Neural cell (in vitro differentiated cells): ENCODE measurements around the gene LRCH4. TPM values are rescaled to one million over a fixed set of nuclear protein-coding genes. Genes with fewer than 3 reads are reported as not detected.

ENCODE experiments used
- H2AFZ ChIP-seq: fragments of 200-600, 300-800 bp; sonication (generic), shearing (Covaris generic); 2 replicates; pipeline ENCODE4 v1.6.0; 2014; ENCODE audit warnings: low read depth, mild to moderate bottlenecking, antibody characterized with exemption, low read length, moderate library complexity
- H3F3A ChIP-seq: fragments of 200-600 bp; shearing (Covaris generic); 2 replicates; pipeline ENCODE4 v1.6.1; 2016; ENCODE audit warnings: mild to moderate bottlenecking, moderate library complexity, mixed read lengths, antibody characterized with exemption, low read length; ENCODE audit not compliant: insufficient read depth, poor library complexity, severe bottlenecking
- H3K27ac ChIP-seq: fragments of 200-600, 300-800 bp; sonication (generic), shearing (Covaris generic); 2 replicates; pipeline ENCODE4 v1.5.1; 2014; ENCODE audit warnings: mild to moderate bottlenecking, low read length, moderate library complexity
- H3K27me3 ChIP-seq: fragments of 300-800, 200-600 bp; sonication (generic), shearing (Covaris generic); 2 replicates; pipeline ENCODE4 v1.6.0; 2014; ENCODE audit warnings: mild to moderate bottlenecking, low read depth, low read length, moderate library complexity; ENCODE audit not compliant: insufficient read depth
- H3K36me3 ChIP-seq: fragments of 300-800, 200-600 bp; sonication (generic), shearing (Covaris generic); 2 replicates; pipeline ENCODE4 v1.5.1; 2014; ENCODE audit warnings: mild to moderate bottlenecking, antibody characterized with exemption, low read length, moderate library complexity; ENCODE audit not compliant: insufficient read depth
- H3K4me2 ChIP-seq: fragments of 300-800, 200-600 bp; sonication (generic), shearing (Covaris generic); 2 replicates; pipeline ENCODE4 v1.6.0; 2014; ENCODE audit warnings: mild to moderate bottlenecking, low read length
- H3K4me3 ChIP-seq: fragments of 300-800, 200-600 bp; sonication (generic), shearing (Covaris generic); 2 replicates; pipeline ENCODE4 v1.5.1; 2014; ENCODE audit warnings: mild to moderate bottlenecking, low read length, moderate library complexity
- H3K79me2 ChIP-seq: fragments of 200-600 bp; shearing (Covaris generic); replicated peaks from 2 replicates; pipeline ENCODE4 v1.6.0; 2014; ENCODE audit warnings: mild to moderate bottlenecking, low read length, moderate library complexity; ENCODE audit not compliant: insufficient read depth
- H3K9ac ChIP-seq: fragments of 300-800, 200-600 bp; sonication (generic), shearing (Covaris generic); 2 replicates; pipeline ENCODE4 v1.6.1; 2016; ENCODE audit warnings: mild to moderate bottlenecking, low read length, mixed read lengths
- H3K9me2 ChIP-seq: fragments of 200-600 bp; shearing (Covaris generic); 2 replicates; pipeline ENCODE4 v1.6.1; 2016; ENCODE audit warnings: mild to moderate bottlenecking, low read length, mixed read lengths; ENCODE audit not compliant: insufficient read depth
- H3K9me3 ChIP-seq: fragments of 200-600, 300-800 bp; sonication (generic), shearing (Covaris generic); 2 replicates; pipeline ENCODE4 v1.6.1; 2016; ENCODE audit warnings: mild to moderate bottlenecking, mixed run types, low read length, moderate library complexity, mixed read lengths
- H4K20me1 ChIP-seq: fragments of 200-600 bp; shearing (Covaris generic); 2 replicates; pipeline ENCODE4 v1.6.1; 2016; ENCODE audit warnings: mild to moderate bottlenecking, mixed run types; ENCODE audit not compliant: insufficient read depth
- CTCF ChIP-seq: fragments of 450-650 bp; IDR thresholded peaks from 2 replicates; pipeline ENCODE4 v1.5.1; 2014; ENCODE audit warnings: antibody characterized with exemption, mild to moderate bottlenecking, moderate library complexity; ENCODE audit not compliant: poor library complexity, severe bottlenecking
- EP300 ChIP-seq: fragments of 450-650 bp; conservative IDR thresholded peaks from 2 replicates; pipeline ENCODE4 v1.6.1; 2014; ENCODE audit warnings: antibody characterized with exemption, mild to moderate bottlenecking, moderate library complexity; ENCODE audit not compliant: poor library complexity, severe bottlenecking
- EZH2 ChIP-seq: fragments of 200-600, 300-800 bp; shearing (Covaris generic), sonication (generic); IDR thresholded peaks from 2 replicates; pipeline ENCODE4 v1.6.1; 2014; ENCODE audit warnings: antibody characterized with exemption, low read length, borderline replicate concordance, mild to moderate bottlenecking; ENCODE audit not compliant: insufficient read depth, poor library complexity, severe bottlenecking
- MXI1 ChIP-seq: fragments of 450-650 bp; conservative IDR thresholded peaks from 2 replicates; pipeline ENCODE4 v1.6.1; 2014; ENCODE audit warnings: antibody characterized with exemption, mild to moderate bottlenecking; ENCODE audit not compliant: poor library complexity, severe bottlenecking
- POLR2AphosphoS5 ChIP-seq: IDR thresholded peaks from 2 replicates; pipeline ENCODE4 v1.6.1; 2012
- RAD21 ChIP-seq: fragments of 450-650 bp; conservative IDR thresholded peaks from 2 replicates; pipeline ENCODE4 v1.6.1; 2014; ENCODE audit warnings: antibody characterized with exemption, mild to moderate bottlenecking, moderate library complexity
- REST ChIP-seq: IDR thresholded peaks from 2 replicates; pipeline ENCODE4 v1.6.1; 2012; ENCODE audit warnings: borderline replicate concordance
- SMC3 ChIP-seq: fragments of 450-650 bp; conservative IDR thresholded peaks from 2 replicates; pipeline ENCODE4 v1.6.1; 2014; ENCODE audit warnings: antibody characterized with exemption, mild to moderate bottlenecking, moderate library complexity; ENCODE audit not compliant: poor library complexity
- TAF1 ChIP-seq: IDR thresholded peaks from 2 replicates; pipeline ENCODE4 v1.6.1; 2012; ENCODE audit warnings: low read depth
- polyA plus RNA-seq: library from polyadenylated mRNA; depleted of rRNA; stranded (reverse); fragments of >200 nt; gene quantifications from 2 replicates; pipeline ENCODE4 v1.2.3, GENCODE V29; 2014

LRCH4 gene
- polyA plus RNA-seq, 1 donor from 2014 or later = 17.2 TPM

GRCh38 chr7:100582041-100582579 is 3.8 kb downstream of the LRCH4 start:
- TF ChIP-seq MXI1 (no peak), POLR2AphosphoS5 (no peak), REST (no peak), RAD21 (no peak), EZH2 (no peak), EP300 (no peak), SMC3 (no peak), TAF1 (no peak), CTCF (no peak)
- Histone ChIP-seq H3K79me2 (peaks cover 17% of the 10 kb centered on the region), H3K36me3 (no peaks in the 10 kb centered on the region), H3K9ac (no peak overlapping the region), H3K27me3 (no peaks in the 10 kb centered on the region), H3K9me3 (no peaks in the 10 kb centered on the region), H3K27ac (no peak overlapping the region), H3F3A (no peaks in the 10 kb centered on the region), H2AFZ (no peak overlapping the region), H4K20me1 (no peaks in the 10 kb centered on the region), H3K9me2 (no peaks in the 10 kb centered on the region), H3K4me2 (no peak overlapping the region), H3K4me3 (no peak overlapping the region)

GRCh38 chr7:100580466-100581283 is 5.3 kb downstream of the LRCH4 start:
- Histone ChIP-seq H3K27me3 (no peaks in the 10 kb centered on the region), H3K9me2 (no peaks in the 10 kb centered on the region), H3K36me3 (no peaks in the 10 kb centered on the region), H3F3A (no peaks in the 10 kb centered on the region), H4K20me1 (no peaks in the 10 kb centered on the region), H3K4me3 (no peak overlapping the region), H3K9ac (no peak overlapping the region), H2AFZ (no peak overlapping the region), H3K4me2 (no peak overlapping the region), H3K27ac (no peak overlapping the region), H3K79me2 (peaks cover 15% of the 10 kb centered on the region), H3K9me3 (no peaks in the 10 kb centered on the region)
- TF ChIP-seq RAD21 (no peak), MXI1 (no peak), REST (no peak), CTCF (no peak)
